GM21825 (cell line): Measurements from ENCODE around the gene APPBP2.

Experiments used
- ATAC-seq: cut with Tn5 transposase; IDR thresholded peaks from one replicate; pipeline ENCODE4 v1.9.1; 2021; ENCODE audit warnings: mild to moderate bottlenecking, moderate library complexity; ENCODE audit not compliant: unreplicated experiment

The APPBP2 gene

DNA sequence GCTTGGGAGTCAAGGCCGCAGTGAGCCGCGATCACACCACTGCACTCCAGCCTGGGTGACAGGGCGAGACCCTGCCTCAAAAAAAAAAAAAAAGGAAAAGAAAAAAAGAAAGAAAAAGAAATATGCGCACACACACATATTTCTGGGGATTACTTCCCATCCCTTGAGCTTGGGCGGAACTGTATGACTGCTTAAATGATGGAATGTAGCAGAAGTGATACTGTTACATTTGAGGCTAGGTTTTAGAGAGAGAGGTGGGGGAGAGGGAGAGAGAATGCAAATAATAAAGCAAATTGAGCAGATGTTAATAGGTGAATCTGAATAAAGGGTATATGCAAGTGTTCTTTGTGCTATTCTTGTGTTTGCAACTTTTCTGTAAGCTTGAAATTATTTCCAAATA is 122.1 kb downstream of the APPBP2 start:
- ATAC-seq = no peak

DNA sequence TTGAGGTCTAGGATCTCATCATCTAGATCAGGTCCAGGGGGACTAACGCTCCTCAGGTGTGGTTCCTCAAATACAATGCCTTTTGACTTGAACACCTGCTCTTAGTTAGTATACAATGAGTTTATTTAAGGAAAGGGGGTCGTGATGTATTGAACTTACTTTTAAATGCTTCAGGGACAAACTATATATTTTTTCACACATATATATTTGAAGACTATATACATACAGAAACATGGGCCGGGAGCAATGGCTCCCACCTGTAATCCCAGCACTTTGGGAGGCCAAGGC is 122.6 kb downstream of the APPBP2 start:
- no peak for ATAC-seq

DNA sequence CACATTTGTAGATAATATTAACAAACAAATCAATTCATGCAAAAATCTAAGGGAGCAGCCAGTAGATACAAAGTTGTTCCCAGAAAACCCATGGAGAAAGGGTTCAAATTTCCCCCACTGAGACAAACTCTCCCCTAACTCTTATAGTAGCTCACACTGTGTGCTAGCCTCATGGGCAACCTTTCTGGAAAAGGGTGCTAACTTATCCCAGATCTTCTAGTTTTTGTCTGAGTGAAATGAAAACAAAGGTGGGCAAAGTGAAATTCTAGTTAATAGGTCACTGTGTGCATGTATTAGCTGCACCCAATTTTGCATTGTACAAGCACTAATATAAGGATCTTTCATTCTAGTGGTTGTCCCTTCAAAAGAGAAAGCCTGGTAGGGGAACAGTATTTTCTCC is 124.2 kb downstream of the APPBP2 start:
- no peak for ATAC-seq

DNA sequence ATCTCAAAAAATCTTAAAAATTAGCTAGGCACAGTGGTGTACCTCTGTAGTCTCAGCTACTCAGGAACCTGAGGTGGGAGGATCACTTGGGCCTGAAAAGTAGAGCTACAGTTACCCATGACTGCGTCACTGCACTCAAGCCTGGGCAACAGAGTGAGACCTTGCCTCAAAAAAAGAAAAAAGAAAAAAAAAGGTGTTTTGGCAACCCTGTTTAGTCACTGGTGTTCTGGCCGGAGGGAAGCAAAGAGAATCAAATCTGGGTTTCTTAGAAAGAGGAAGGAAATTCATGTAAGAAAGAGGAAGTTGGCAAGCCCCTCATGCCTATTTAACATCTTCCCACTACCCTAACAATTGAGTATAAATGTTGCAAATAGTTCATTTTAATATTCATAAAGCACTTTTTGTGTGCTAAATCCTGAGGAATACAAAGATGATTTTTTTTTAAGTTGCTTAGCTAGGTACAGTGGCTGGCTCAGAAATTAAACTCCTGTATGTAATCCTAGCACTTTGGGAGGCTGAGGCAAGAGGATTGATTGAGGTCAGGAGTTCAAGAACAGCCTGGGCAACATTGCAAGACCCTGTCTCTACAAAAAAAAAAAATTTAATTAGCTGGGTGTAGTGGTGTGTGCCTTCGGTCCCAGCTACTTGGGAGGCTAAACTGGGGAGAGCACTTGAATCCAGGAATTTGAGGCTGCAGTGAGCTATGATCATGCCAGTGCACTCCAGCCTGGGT is 127.6 kb downstream of the APPBP2 start:
- peak; percentile 70 for ATAC-seq

DNA sequence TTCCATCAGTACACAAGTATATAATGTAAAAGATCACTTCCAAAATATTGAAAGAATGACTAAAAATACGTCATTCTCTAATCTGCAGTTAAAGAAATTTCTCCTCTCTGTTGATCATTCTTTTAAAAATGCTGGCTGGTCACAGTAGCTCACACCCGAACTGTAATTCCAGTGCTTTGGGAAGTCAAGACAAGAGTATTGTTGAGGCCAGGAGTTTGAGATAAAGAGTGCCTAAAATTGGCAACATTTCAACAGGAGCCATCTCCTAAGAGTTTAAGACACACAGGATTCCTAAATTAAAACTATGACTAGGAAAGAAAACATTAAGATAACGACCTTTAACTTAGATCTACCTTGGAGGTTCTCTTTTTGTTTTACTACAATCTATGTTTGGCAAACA is 129.6 kb downstream of the APPBP2 start:
- ATAC-seq = no peak

DNA sequence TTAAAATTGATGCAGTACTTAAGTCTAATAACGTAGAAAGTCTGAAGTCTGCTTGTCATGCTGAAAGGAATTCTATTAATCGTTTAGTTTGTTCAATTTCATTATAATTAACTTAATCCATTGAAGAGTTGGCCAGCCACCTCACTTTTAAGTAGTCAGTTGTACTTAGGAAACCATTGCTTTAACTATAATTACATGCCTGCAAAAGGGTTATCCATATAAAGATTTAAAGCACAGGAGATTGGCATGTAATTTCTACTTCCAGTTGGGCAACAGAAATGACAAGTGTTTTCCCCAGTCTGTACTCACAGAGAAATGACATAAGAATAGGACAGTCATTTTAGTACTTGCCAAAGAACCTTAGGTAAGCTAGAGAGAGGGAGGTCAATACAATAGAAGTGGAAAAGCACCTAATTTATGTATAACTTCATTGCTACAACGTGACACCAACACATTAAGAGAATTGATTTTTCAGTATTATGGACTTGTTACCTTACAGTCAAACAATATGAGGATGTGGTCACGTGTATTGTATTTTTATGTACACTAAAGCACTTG is 130.5 kb downstream of the APPBP2 start:
- no peak for ATAC-seq

DNA sequence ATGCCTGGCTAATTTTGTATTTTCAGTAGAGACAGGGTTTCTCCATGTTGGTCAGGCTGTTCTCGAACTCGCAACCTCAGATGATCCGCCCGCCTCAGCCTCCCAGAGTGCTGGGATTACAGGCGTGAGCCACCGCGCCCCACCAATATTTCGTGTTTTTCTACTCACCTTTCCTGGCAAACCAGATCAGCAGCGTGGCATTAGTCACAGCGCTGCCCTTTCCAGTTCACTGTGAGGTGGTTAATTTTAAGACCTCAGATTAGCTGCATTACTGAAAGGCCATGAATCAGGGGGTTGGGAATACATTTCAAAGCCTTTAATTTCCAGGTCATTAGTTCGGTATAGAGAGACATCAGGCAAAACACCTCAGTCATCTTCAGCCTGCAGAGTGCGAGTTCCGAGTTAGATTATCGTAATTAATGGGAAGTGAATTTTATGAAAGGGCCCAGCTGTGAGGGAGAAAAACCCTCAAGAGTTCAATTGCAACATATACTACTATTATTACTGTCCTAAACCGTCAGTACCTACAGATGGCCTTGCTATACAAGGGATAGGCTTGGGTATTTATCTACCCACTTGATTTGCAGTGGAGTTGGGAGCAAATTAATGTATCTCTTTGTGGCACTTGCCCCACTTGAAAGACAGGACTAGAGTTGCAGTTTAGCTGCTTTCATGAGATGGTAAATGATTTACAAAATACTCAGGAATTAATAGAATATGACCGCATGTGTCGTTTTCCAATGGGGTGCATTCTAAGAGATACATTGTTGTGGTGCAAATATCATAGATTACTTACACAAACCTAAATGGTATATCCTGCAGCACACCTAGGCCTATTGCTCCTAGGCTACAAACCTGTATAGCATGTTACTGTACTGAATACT is 132.0 kb downstream of the APPBP2 start:
- ATAC-seq = no peak
